HepG2 (cell line): ENCODE measurements around the gene HES6. TPM values are rescaled to one million over a fixed set of nuclear protein-coding genes. Genes with fewer than 3 reads are reported as not detected.
A peak's percentile ranks its signal among the peaks of the same experiment; 100 is the strongest.

Source experiments
- AGO1 ChIP-seq: fragments of 200-400 bp; formaldehyde crosslinking; IDR thresholded peaks from 2 replicates; pipeline ENCODE4 v1.6.1; 2017; ENCODE audit warnings: mild to moderate bottlenecking, low read depth, low read length, moderate library complexity; ENCODE audit not compliant: poor library complexity, severe bottlenecking
- ATF7 ChIP-seq, 2 experiments: fragments of 450-650 bp in 1 of 2; sonication (generic) in 1 of 2; formaldehyde crosslinking in 1 of 2; IDR thresholded peaks; 2 replicates each; pipeline versions ENCODE4 v1.4.0 to v1.6.1; 2016 to 2020; ENCODE audit warnings: antibody characterized with exemption in 1 of 2, mild to moderate bottlenecking in 1 of 2, missing genetic modification reagents in 1 of 2
- CEBPZ ChIP-seq: IDR thresholded peaks from 2 replicates; pipeline ENCODE4 v1.6.1; 2012; ENCODE audit warnings: low read length, improper control_type of control experiment
- HOXA5 ChIP-seq: sonication (generic); formaldehyde crosslinking; IDR thresholded peaks from 2 replicates; pipeline ENCODE4 v1.4.0; 2020; ENCODE audit warnings: missing genetic modification reagents
- KDM5A ChIP-seq: fragments of 200-600 bp; sonication (generic); IDR thresholded peaks from 2 replicates; pipeline ENCODE4 v1.7.0; 2018; ENCODE audit warnings: antibody characterized with exemption, mild to moderate bottlenecking, low read length, borderline replicate concordance
- MAFF ChIP-seq: IDR thresholded peaks from 2 replicates; pipeline ENCODE4 v1.6.1; 2011; ENCODE audit warnings: low read depth, low read length, improper control_type of control experiment
- MLX ChIP-seq: IDR thresholded peaks from 2 replicates; pipeline ENCODE4 v1.6.1; 2016
- MTA1 ChIP-seq: sonication (generic); formaldehyde crosslinking; IDR thresholded peaks from 2 replicates; pipeline ENCODE4 v1.4.0; 2020; ENCODE audit warnings: missing genetic modification reagents, mild to moderate bottlenecking, borderline replicate concordance
- PAXIP1 ChIP-seq: sonication (generic); formaldehyde crosslinking; conservative IDR thresholded peaks from 2 replicates; pipeline ENCODE4 v1.4.0; 2020; ENCODE audit warnings: mild to moderate bottlenecking, missing genetic modification reagents, moderate library complexity
- PCBP2 ChIP-seq: fragments of 200-400 bp; formaldehyde crosslinking; optimal IDR thresholded peaks from 2 replicates; pipeline ENCODE3; 2018; ENCODE audit warnings: low read length, low read depth; ENCODE audit not compliant: poor library complexity, severe bottlenecking
- PHF20 ChIP-seq: sonication (generic); formaldehyde crosslinking; IDR thresholded peaks from 2 replicates; pipeline ENCODE4 v1.5.0; 2020; ENCODE audit warnings: mild to moderate bottlenecking, missing genetic modification reagents
- RBM39 ChIP-seq: fragments of 200-400 bp; formaldehyde crosslinking; IDR thresholded peaks from one replicate; pipeline ENCODE4 v1.6.1; 2018; ENCODE audit warnings: antibody characterized with exemption, mild to moderate bottlenecking, low read depth, low read length; ENCODE audit not compliant: poor library complexity, severe bottlenecking
- SAFB2 ChIP-seq: sonication (generic); formaldehyde crosslinking; IDR thresholded peaks from 2 replicates; pipeline ENCODE4 v1.5.1; 2020; ENCODE audit warnings: missing genetic modification reagents, low read depth, mild to moderate bottlenecking, borderline replicate concordance
- SALL2 ChIP-seq: sonication (generic); formaldehyde crosslinking; IDR thresholded peaks from 2 replicates; pipeline ENCODE4 v1.8.1; 2023; ENCODE audit warnings: mild to moderate bottlenecking, missing genetic modification reagents, inconsistent platforms
- SMC3 ChIP-seq: IDR thresholded peaks from 2 replicates; pipeline ENCODE4 v1.6.1; 2011; ENCODE audit warnings: low read length, improper control_type of control experiment
- TEAD3 ChIP-seq: optimal IDR thresholded peaks from 2 replicates; pipeline ENCODE3; 2016; ENCODE audit warnings: borderline replicate concordance
- TGIF2 ChIP-seq: IDR thresholded peaks from 2 replicates; pipeline ENCODE4 v1.6.1; 2016; ENCODE audit warnings: control low read depth, missing compliant biosample characterization
- ZNF235 ChIP-seq: sonication (generic); formaldehyde crosslinking; IDR thresholded peaks from 2 replicates; pipeline ENCODE4 v1.8.1; 2023; ENCODE audit warnings: mild to moderate bottlenecking, missing genetic modification reagents, borderline replicate concordance
- ZNF484 ChIP-seq: sonication (generic); formaldehyde crosslinking; IDR thresholded peaks from 2 replicates; pipeline ENCODE4 v1.5.1; 2020; ENCODE audit warnings: mild to moderate bottlenecking, low read depth, missing genetic modification reagents, borderline replicate concordance
- ZNF546 ChIP-seq: sonication (generic); formaldehyde crosslinking; conservative IDR thresholded peaks from 2 replicates; pipeline ENCODE4 v1.8.1; 2023; ENCODE audit warnings: mild to moderate bottlenecking, missing genetic modification reagents
- ZNF558 ChIP-seq: sonication (generic); formaldehyde crosslinking; IDR thresholded peaks from 2 replicates; pipeline ENCODE4 v1.9.0; 2022; ENCODE audit warnings: mild to moderate bottlenecking, missing genetic modification reagents, borderline replicate concordance
- ZZZ3 ChIP-seq: sonication (generic); formaldehyde crosslinking; IDR thresholded peaks from 2 replicates; pipeline ENCODE4 v1.4.0; 2020; ENCODE audit warnings: missing genetic modification reagents, mild to moderate bottlenecking, borderline replicate concordance
- polyA plus RNA-seq, 8 experiments: library from polyadenylated mRNA; depleted of rRNA in 3 of 8; stranded (reverse) in 7 of 8; unstranded in 1 of 8; fragments of >200 nt; fragmentation: Illumina TruSeq in 4 of 8; extraction: Trizol in 4 of 8; gene quantifications; 2 replicates each; pipeline versions ENCODE4 v1.2.1 to v1.2.3, GENCODE V29; 2011 to 2016; ENCODE audit warnings: low read depth in 4 of 8, missing spikeins in 1 of 8, mixed read lengths in 1 of 8; ENCODE audit not compliant: insufficient read depth in 1 of 8
- total RNA-seq, 5 experiments: library from RNA; depleted of rRNA; stranded (reverse); fragments of >200 nt; fragmentation: Illumina TruSeq; extraction: Trizol; gene quantifications; 2 replicates each; pipeline ENCODE4 v1.2.3, GENCODE V29; 2016; ENCODE audit warnings: low read depth in 1 of 5

The HES6 gene
- total and polyA plus RNA-seq, 2 of the 13 experiments (the other 11 are each of a cell fraction or from before 2014, with no cell fraction given) = 19.5 to 82.8 TPM

- TF ChIP-seq PAXIP1 (CRISPR knock-in tag) (no peak), ATF7 (IDR thresholded peaks at IDR 0.05) (no peak), ATF7 (CRISPR knock-in tag; IDR thresholded peaks at IDR 0.05) (no peak), MAFF (no peak), RBM39 (no peak), ZNF546 (0 out of 2 replicates have a peak, but pooled peaks have one; percentile 15), ZZZ3 (CRISPR knock-in tag) (no peak), MTA1 (CRISPR knock-in tag) (no peak), ZNF484 (no peak), ZNF235 (CRISPR knock-in tag) (no peak), SMC3 (no peak), AGO1 (no peak), KDM5A (0 out of 2 replicates have a peak, but pooled peaks have one; percentile 29), PCBP2 (no peak), CEBPZ (no peak), SAFB2 (CRISPR knock-in tag) (no peak), TGIF2 (CRISPR knock-in tag) (peak; percentile 49; the same call in 1 of the 2 replicates), MLX (CRISPR knock-in tag) (no peak), SALL2 (no peak), TEAD3 (CRISPR knock-in tag) (no peak), ZNF558 (CRISPR knock-in tag) (no peak), HOXA5 (CRISPR knock-in tag) (0 out of 2 replicates have a peak, but pooled peaks have one; percentile 0), PHF20 (CRISPR knock-in tag) (no peak)
These were observed 37.3 kb downstream of the HES6 start (continued) for GRCh38 chr2:238202326-238203093.
